Left ventricle myocardium superior (tissue), 1 donor: ENCODE measurements around the gene RPS6KL1. TPM values are rescaled to one million over a fixed set of nuclear protein-coding genes. Genes with fewer than 3 reads are reported as not detected.

Experiments
- ATAC-seq: fragments of 200-7000 bp; cut with Tn5 transposase; one replicate; pipeline ENCODE4 v1.9.1; 2020; ENCODE audit warnings: mild to moderate bottlenecking, moderate library complexity
- DNase-seq: peaks from one replicate; pipeline ENCODE4 v3.0.0-alpha.2; 2020
- intact Hi-C: fragments of 100-400 bp; cut with micrococcal nuclease; formaldehyde crosslinking; loops from one replicate; pipeline ENCODE4 v1.11.0; 2022
- total RNA-seq: library from RNA; stranded (reverse); fragmentation: NEBNext Ultra II Directional; extraction: Animal tissue kit (Norgen Biotek cat#: 25700); gene quantifications from one replicate; pipeline ENCODE4 v1.2.1, GENCODE V29; 2021
- donor health status: DM: no; HTN: yes; CAD: no; lungs with severe emphysema.

RPS6KL1 gene
- total RNA-seq, 1 donor from 2014 or later = 18.6 TPM

GRCh38 chr14:74952697-74953484, 29.8 kb upstream of the RPS6KL1 start:
- DNase-seq = no peak
- intact Hi-C loops = no loop called here
- no peak for ATAC-seq

GRCh38 chr14:74952180-74952665, 29.2 kb upstream of the RPS6KL1 start:
- DNase-seq = no peak
- no peak for ATAC-seq
- intact Hi-C loops = no loop called here

- ATAC-seq (no peak), DNase-seq (no peak)
- intact Hi-C loops = no loop called here
Observed at GRCh38 chr14:74951443-74952179, 28.6 kb upstream of the RPS6KL1 start.

- DNase-seq (no peak), ATAC-seq (no peak)
- intact Hi-C loops = no loop called here
Observed at GRCh38 chr14:74950795-74951442, 27.9 kb upstream of the RPS6KL1 start.

- intact Hi-C loops = loop anchor here (10.0 kb wide), 2 partner anchors 65 to 125 kb away; no protein-coding TSS in a partner anchor
- DNase-seq = no peak
- no peak for ATAC-seq
Observed at GRCh38 chr14:74949859-74950573, 27.0 kb upstream of the RPS6KL1 start.

- no peak for DNase-seq
- no peak for ATAC-seq
- intact Hi-C loops = loop anchor here (10.0 kb wide), 2 partner anchors 66 to 126 kb away; no protein-coding TSS in a partner anchor
Observed at GRCh38 chr14:74949191-74949601, 26.1 kb upstream of the RPS6KL1 start.

GRCh38 chr14:74948228-74949175, 25.4 kb upstream of the RPS6KL1 start:
- DNase-seq (no peak), ATAC-seq (no peak)
- intact Hi-C loops = loop anchor here (10.0 kb wide), 2 partner anchors 66 to 126 kb away; no protein-coding TSS in a partner anchor

GRCh38 chr14:74947353-74948227, 24.5 kb upstream of the RPS6KL1 start:
- DNase-seq = no peak
- ATAC-seq = no peak
- intact Hi-C loops = loop anchor here (10.0 kb wide), 2 partner anchors 67 to 127 kb away; no protein-coding TSS in a partner anchor

GRCh38 chr14:74946659-74947281, 23.7 kb upstream of the RPS6KL1 start:
- intact Hi-C loops = loop anchor here (10.0 kb wide), 2 partner anchors 68 to 128 kb away; no protein-coding TSS in a partner anchor
- peak; percentile 70 for ATAC-seq
- peak; percentile 67 for DNase-seq

- intact Hi-C loops = loop anchor here (10.0 kb wide), 2 partner anchors 69 to 129 kb away; no protein-coding TSS in a partner anchor
- DNase-seq (peak; percentile 82), ATAC-seq (peak; percentile 84)
Observed at GRCh38 chr14:74945852-74946658, 23.0 kb upstream of the RPS6KL1 start.

- intact Hi-C loops = loop anchor here (10.0 kb wide), 2 partner anchors 69 to 129 kb away; no protein-coding TSS in a partner anchor
- DNase-seq = no peak
Observed at GRCh38 chr14:74945261-74945851, 22.3 kb upstream of the RPS6KL1 start.

GRCh38 chr14:74942608-74943007, 19.5 kb upstream of the RPS6KL1 start:
- DNase-seq (no peak), ATAC-seq (no peak)
- intact Hi-C loops = loop anchor here (10.0 kb wide), 2 partner anchors 72 to 132 kb away; no protein-coding TSS in a partner anchor

More at GRCh38 chr14:74945261-74945851, 22.3 kb upstream of the RPS6KL1 start:
- no peak for ATAC-seq

- ATAC-seq = no peak
- intact Hi-C loops = loop anchor here (10.0 kb wide), 2 partner anchors 73 to 133 kb away; no protein-coding TSS in a partner anchor
- DNase-seq = no peak
Observed at GRCh38 chr14:74942181-74942580, 19.1 kb upstream of the RPS6KL1 start.

GRCh38 chr14:74941676-74942097, 18.6 kb upstream of the RPS6KL1 start:
- DNase-seq (peak; percentile 72), ATAC-seq (peak; percentile 35)
- intact Hi-C loops = loop anchor here (10.0 kb wide), 2 partner anchors 73 to 133 kb away; no protein-coding TSS in a partner anchor
